Keratinocyte (primary cell): ENCODE measurements around the gene AHNAK. TPM values are rescaled to one million over a fixed set of nuclear protein-coding genes. Genes with fewer than 3 reads are reported as not detected.

ENCODE experiments used
- DNase-seq: peaks from one replicate; pipeline ENCODE4 v3.0.0-alpha.2; 2011; ENCODE audit warnings: low read depth, missing footprints, low spot score
- FAIRE-seq: peaks from 2 replicates; lab custom pipeline; 2011; peaks lifted over from hg19 to GRCh38; lab: Jason Lieb, UNC
- H2AFZ ChIP-seq: 2 replicates; pipeline ENCODE4 v1.6.0; 2012; ENCODE audit warnings: low read length, control low read depth, inconsistent platforms; ENCODE audit not compliant: control insufficient read depth
- H3K27ac ChIP-seq: 2 replicates; pipeline ENCODE4 v1.5.1; 2011; ENCODE audit warnings: low read length; ENCODE audit not compliant: control insufficient read depth, insufficient read depth
- H3K27me3 ChIP-seq: 3 replicates; pipeline ENCODE4 v1.6.0; 2011; ENCODE audit warnings: low read length; ENCODE audit not compliant: control insufficient read depth, insufficient read depth; ENCODE audit errors: extremely low read depth
- H3K36me3 ChIP-seq, 2 experiments: 2 replicates in 1 of 2; 3 replicates in 1 of 2; pipeline ENCODE4 v1.5.1; 2011; ENCODE audit warnings: low read length in 2 of 2, mild to moderate bottlenecking in 1 of 2; ENCODE audit not compliant: control insufficient read depth in 2 of 2, insufficient read depth in 2 of 2; ENCODE audit errors: extremely low read depth in 1 of 2
- H3K4me1 ChIP-seq: 3 replicates; pipeline ENCODE4 v1.5.1; 2011; ENCODE audit warnings: low read length; ENCODE audit not compliant: control insufficient read depth, insufficient read depth; ENCODE audit errors: extremely low read depth
- H3K4me2 ChIP-seq: 3 replicates; pipeline ENCODE4 v1.6.0; 2011; ENCODE audit warnings: low read depth, low read length; ENCODE audit not compliant: control insufficient read depth, insufficient read depth; ENCODE audit errors: extremely low read depth
- H3K4me3 ChIP-seq, 3 experiments: fragments of 200-600 bp in 1 of 3; sonication (generic) in 1 of 3; 2 replicates in 2 of 3; 3 replicates in 1 of 3; pipeline ENCODE4 v1.5.1; 2011 to 2016; ENCODE audit warnings: low read length in 3 of 3, mild to moderate bottlenecking in 3 of 3, control low read depth in 2 of 3, inconsistent platforms in 1 of 3, low read depth in 1 of 3, mixed read lengths in 1 of 3, mixed run types in 1 of 3, moderate library complexity in 1 of 3; ENCODE audit not compliant: control insufficient read depth in 2 of 3, insufficient read depth in 2 of 3; ENCODE audit errors: extremely low read depth in 1 of 3
- H3K79me2 ChIP-seq: 2 replicates; pipeline ENCODE4 v1.6.0; 2012; ENCODE audit warnings: low read length; ENCODE audit not compliant: control insufficient read depth, insufficient read depth
- H3K9ac ChIP-seq: 3 replicates; pipeline ENCODE4 v1.6.0; 2011; ENCODE audit warnings: low read length; ENCODE audit not compliant: control insufficient read depth, insufficient read depth; ENCODE audit errors: extremely low read depth
- H3K9me1 ChIP-seq: 3 replicates; pipeline ENCODE4 v1.6.0; 2011; ENCODE audit warnings: low read length; ENCODE audit not compliant: control insufficient read depth, insufficient read depth; ENCODE audit errors: extremely low read depth
- H3K9me3 ChIP-seq: 2 replicates; pipeline ENCODE4 v1.5.1; 2012; ENCODE audit warnings: low read depth, low read length; ENCODE audit not compliant: control insufficient read depth
- H4K20me1 ChIP-seq: 3 replicates; pipeline ENCODE4 v1.6.0; 2011; ENCODE audit warnings: low read length; ENCODE audit not compliant: control insufficient read depth, insufficient read depth; ENCODE audit errors: extremely low read depth
- EZH2 ChIP-seq: IDR thresholded peaks from one replicate; pipeline ENCODE4 v1.6.1; 2012; ENCODE audit warnings: inconsistent platforms, mild to moderate bottlenecking, low read length, moderate library complexity
- dilution Hi-C: fragments of 300-500 bp; cut with MboI; formaldehyde crosslinking; loops from one replicate; pipeline ENCODE4 v1.7.0; 2020; ENCODE audit warnings: low sequenced_read_pairs; ENCODE audit not compliant: extremely low pct_ligation_motif_present
- polyA plus RNA-seq, 5 experiments: library from polyadenylated mRNA; depleted of rRNA in 3 of 5; stranded (reverse) in 3 of 5; stranded (forward) in 1 of 5; unstranded in 1 of 5; fragments of >200 nt; gene quantifications; 1 replicate in 1 of 5; 2 replicates in 3 of 5; 3 replicates in 1 of 5; pipeline versions ENCODE4 v1.2.1 to v1.2.3, GENCODE V29; 2011 to 2012; ENCODE audit warnings: missing spikeins in 2 of 5, low read depth in 1 of 5, low replicate concordance in 1 of 5
- TF ChIP-seq, protein P1 (sequence below), 3 experiments: IDR thresholded peaks in 1 of 3; conservative IDR thresholded peaks in 1 of 3; optimal IDR thresholded peaks in 1 of 3; 2 replicates in 2 of 3; 3 replicates in 1 of 3; pipeline versions ENCODE3 to v1.5.1; 2011; ENCODE audit warnings: low read length in 3 of 3, mild to moderate bottlenecking in 3 of 3, moderate library complexity in 2 of 3, control low read depth in 1 of 3, inconsistent platforms in 1 of 3; ENCODE audit not compliant: insufficient read depth in 2 of 3; ENCODE audit errors: extremely low read depth in 1 of 3

Gene AHNAK
- polyA plus RNA-seq, 1 donor (not counting 4 experiments of a cell fraction or from before 2014, with no cell fraction given), result 220 TPM

- FAIRE-seq (no peak), DNase-seq (no peak)
- Histone ChIP-seq H3K4me1 (peaks cover 5% of the 10 kb centered on the region), H3K27me3 (no peaks in the 10 kb centered on the region), H3K9me1 (no peaks in the 10 kb centered on the region), H2AFZ (no peak overlapping the region), H3K36me3 (no peaks in the 10 kb centered on the region), H3K4me3 (no peak overlapping the region), H4K20me1 (no peaks in the 10 kb centered on the region), H3K9ac (no peak overlapping the region), H3K4me2 (no peak overlapping the region), H3K79me2 (no peaks in the 10 kb centered on the region), H3K27ac (no peak overlapping the region), H3K9me3 (no peaks in the 10 kb centered on the region)
- dilution Hi-C loops, result no loop called here
- TF ChIP-seq EZH2, result no peak
- TF ChIP-seq, protein P1, sequence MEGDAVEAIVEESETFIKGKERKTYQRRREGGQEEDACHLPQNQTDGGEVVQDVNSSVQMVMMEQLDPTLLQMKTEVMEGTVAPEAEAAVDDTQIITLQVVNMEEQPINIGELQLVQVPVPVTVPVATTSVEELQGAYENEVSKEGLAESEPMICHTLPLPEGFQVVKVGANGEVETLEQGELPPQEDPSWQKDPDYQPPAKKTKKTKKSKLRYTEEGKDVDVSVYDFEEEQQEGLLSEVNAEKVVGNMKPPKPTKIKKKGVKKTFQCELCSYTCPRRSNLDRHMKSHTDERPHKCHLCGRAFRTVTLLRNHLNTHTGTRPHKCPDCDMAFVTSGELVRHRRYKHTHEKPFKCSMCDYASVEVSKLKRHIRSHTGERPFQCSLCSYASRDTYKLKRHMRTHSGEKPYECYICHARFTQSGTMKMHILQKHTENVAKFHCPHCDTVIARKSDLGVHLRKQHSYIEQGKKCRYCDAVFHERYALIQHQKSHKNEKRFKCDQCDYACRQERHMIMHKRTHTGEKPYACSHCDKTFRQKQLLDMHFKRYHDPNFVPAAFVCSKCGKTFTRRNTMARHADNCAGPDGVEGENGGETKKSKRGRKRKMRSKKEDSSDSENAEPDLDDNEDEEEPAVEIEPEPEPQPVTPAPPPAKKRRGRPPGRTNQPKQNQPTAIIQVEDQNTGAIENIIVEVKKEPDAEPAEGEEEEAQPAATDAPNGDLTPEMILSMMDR (optimal IDR thresholded peaks at IDR 0.05 in 1 of 3, IDR thresholded peaks at IDR 0.05 in 1 of 3, conservative IDR thresholded peaks at IDR 0.05 in 1 of 3; ENCODE audit: extremely low read depth in 1 of 3, insufficient read depth in 2 of 3, low read length in 3 of 3), result no peak
Measured at GRCh38 chr11:62399878-62400266, 146.7 kb downstream of the AHNAK start.

GRCh38 chr11:62399172-62399877 lies 147.3 kb downstream of the AHNAK start:
- Histone ChIP-seq H3K27me3 (no peaks in the 10 kb centered on the region), H3K9me3 (no peaks in the 10 kb centered on the region), H3K4me3 (no peak overlapping the region), H3K4me2 (no peak overlapping the region), H3K9me1 (no peaks in the 10 kb centered on the region), H3K9ac (no peak overlapping the region), H3K36me3 (no peaks in the 10 kb centered on the region), H3K4me1 (peaks cover 8% of the 10 kb centered on the region), H4K20me1 (no peaks in the 10 kb centered on the region), H3K79me2 (no peaks in the 10 kb centered on the region), H2AFZ (no peak overlapping the region), H3K27ac (no peak overlapping the region)
- FAIRE-seq (no peak), DNase-seq (no peak)
- dilution Hi-C loops, result no loop called here
- no peak for TF ChIP-seq EZH2
- TF ChIP-seq, protein P1 (optimal IDR thresholded peaks at IDR 0.05 in 1 of 3, IDR thresholded peaks at IDR 0.05 in 1 of 3, conservative IDR thresholded peaks at IDR 0.05 in 1 of 3; ENCODE audit: extremely low read depth in 1 of 3, insufficient read depth in 2 of 3, low read length in 3 of 3), result no peak
